Pancreas (tissue), 10 donors: ENCODE data around the gene TM9SF4. TPM values are rescaled to one million over a fixed set of nuclear protein-coding genes. Genes with fewer than 3 reads are reported as not detected.

Source experiments
- ATAC-seq, 4 donors: fragments of 200-7000 bp; cut with Tn5 transposase; one replicate each; pipeline versions ENCODE4 v1.8.0 to v1.9.1; 2020; ENCODE audit warnings: mild to moderate bottlenecking in 4 of 4, moderate library complexity in 4 of 4
- DNase-seq, 6 donors: peaks; one replicate each; pipeline ENCODE4 v3.0.0-alpha.2; 2020
- FAIRE-seq: peaks from 2 replicates; lab custom pipeline; 2012; peaks lifted over from hg19 to GRCh38; lab: Jason Lieb, UNC
- H3K27ac ChIP-seq, 4 donors: fragments of 200-600 bp; sonication (generic); 1 replicate in 3 of 4; 2 replicates in 1 of 4; pipeline versions ENCODE4 v1.5.0 to v1.8.0; 2020
- H3K27me3 ChIP-seq, 4 donors: fragments of 200-600 bp; one replicate each; pipeline ENCODE4 v1.8.0; 2021
- H3K36me3 ChIP-seq, 3 donors: fragments of 200-600 bp; sonication (generic) in 1 of 3; one replicate each; pipeline versions ENCODE4 v1.5.0 to v1.8.0; 2020 to 2021
- H3K4me1 ChIP-seq, 3 donors: fragments of 200-600 bp; one replicate each; pipeline ENCODE4 v1.8.0; 2021
- H3K4me3 ChIP-seq, 4 donors: fragments of 200-600 bp; sonication (generic) in 2 of 4; one replicate each; pipeline versions ENCODE4 v1.5.0 to v1.8.0; 2020 to 2021
- H3K9me3 ChIP-seq, 4 donors: fragments of 200-600 bp; one replicate each; pipeline ENCODE4 v1.8.0; 2021
- CTCF ChIP-seq, 4 donors: fragments of 200-600 bp; sonication (generic) in 3 of 4; IDR thresholded peaks; one replicate each; pipeline versions ENCODE4 v1.5.0 to v1.8.0; 2021; ENCODE audit warnings: antibody characterized with exemption in 4 of 4
- WGBS, 2 donors: extraction: QIAGEN DNeasy Blood & Tissue Kit; methylation state at CpG; one replicate each; pipeline ENCODE4 v1.1.7; 2013; 5-methylcytosine and 5-hydroxymethylcytosine counted together
- intact Hi-C, 3 donors: fragments of 100-400 bp; cut with DNase I; formaldehyde crosslinking; loops; one replicate each; pipeline versions ENCODE4 v1.11.1 to v1.14.2; 2022
- polyA plus RNA-seq, 2 donors: library from polyadenylated mRNA; stranded (reverse); fragments of 200-250 nt; gene quantifications; one replicate each; pipeline ENCODE4 v1.2.3, GENCODE V29; 2013
- total RNA-seq, 6 donors: library from RNA; stranded (reverse); fragmentation: NEBNext Ultra II Directional in 4 of 6; extraction: Animal tissue kit (Norgen Biotek cat#: 25700) in 4 of 6; gene quantifications; one replicate each; pipeline versions ENCODE4 v1.2.1 to v1.2.4, GENCODE V29; 2021 to 2023
- donor health status: healthy with polysubstance abuse.
- donor health status: DM: no; HTN: no; CAD: no; lungs with moderate emphysema.
- donor health status: DM: no; HTN: no; CAD: no.
- donor health status: control.
- donor health status: control.
- donor health status: Bipolar disorder and iron deficiency.
- donor health status: DM: yes; HTN: yes; CAD: no.
- donor health status: DM: no; HTN: no; CAD: no.
- donor health status: DM: no; HTN: no; CAD: no.
- donor health status: DM: yes; HTN: yes; CAD: no.

TM9SF4 gene
- total and polyA plus RNA-seq, 8 donors = 12.7 to 30.2 (median 20.9) TPM

- peaks cover 0 to 15% (median 4%) of the 10 kb centered on the region in 3 donors for H3K4me1 ChIP-seq
- DNase-seq = peak in 1 of 6 donors; percentile 32
- H3K9me3 ChIP-seq = no peaks in the 10 kb centered on the region
- TF ChIP-seq CTCF (IDR thresholded peaks at IDR 0.05) = no peak
- H3K4me3 ChIP-seq = no peak overlapping the region
- no peak for ATAC-seq
- H3K36me3 ChIP-seq = no peaks in the 10 kb centered on the region
- no peaks in the 10 kb centered on the region for H3K27me3 ChIP-seq
- no peak for FAIRE-seq
- H3K27ac ChIP-seq = no peak overlapping the region
- 97 to 98% methylated on average over 17 of the region's 17 CpGs for WGBS, 2 donors
- intact Hi-C loops = no loop called here
These were observed 79.0 kb downstream of the TM9SF4 start for GRCh38 chr20:32188376-32189122.

- DNase-seq = no peak
These were observed 79.6 kb downstream of the TM9SF4 start for GRCh38 chr20:32189123-32189410.

GRCh38 chr20:32189691-32190615 is 80.4 kb downstream of the TM9SF4 start:
- Histone ChIP-seq H3K9me3 (no peaks in the 10 kb centered on the region), H3K27me3 (no peaks in the 10 kb centered on the region), H3K27ac (peak overlapping the region; percentile 26 to 66 (median 50)), H3K4me1 (peaks cover 0 to 15% (median 4%) of the 10 kb centered on the region in 3 donors), H3K4me3 (peak overlapping the region; percentile 44 to 63 (median 56)), H3K36me3 (peaks cover 0 to 2% (median 0%) of the 10 kb centered on the region in 3 donors)
- no peak for FAIRE-seq
- intact Hi-C loops = no loop called here
- peak in 3 of 6 donors; percentile 38 to 77 (median 50) for DNase-seq
- peak; percentile 33 to 66 (median 62) for ATAC-seq
- TF ChIP-seq CTCF (IDR thresholded peaks at IDR 0.05) = no peak
- 7 to 10% methylated on average over 56 to 88 of the region's 88 CpGs for WGBS, 2 donors

More at GRCh38 chr20:32189123-32189410, 79.6 kb downstream of the TM9SF4 start:
- Histone ChIP-seq H3K36me3 (no peaks in the 10 kb centered on the region), H3K9me3 (no peaks in the 10 kb centered on the region), H3K4me3 (peak overlapping the region in 2 of 4 donors; percentile 55 to 57), H3K4me1 (peaks cover 0 to 15% (median 4%) of the 10 kb centered on the region in 3 donors), H3K27me3 (no peaks in the 10 kb centered on the region), H3K27ac (no peak overlapping the region)
- WGBS, 2 donors = 92 to 97% methylated on average over 9 of the region's 9 CpGs
- ATAC-seq (no peak), FAIRE-seq (no peak)
- intact Hi-C loops = no loop called here
- TF ChIP-seq CTCF (IDR thresholded peaks at IDR 0.05) = no peak

- 63 to 68% methylated on average over 14 of the region's 14 CpGs for WGBS, 2 donors
- intact Hi-C loops = no loop called here
- Histone ChIP-seq H3K27ac (peak overlapping the region in 3 of 4 donors; percentile 42 to 66 (median 59)), H3K36me3 (peaks cover 0 to 9% (median 0%) of the 10 kb centered on the region in 3 donors), H3K4me1 (peaks cover 0 to 15% (median 4%) of the 10 kb centered on the region in 3 donors), H3K27me3 (no peaks in the 10 kb centered on the region), H3K9me3 (no peaks in the 10 kb centered on the region), H3K4me3 (peak overlapping the region; percentile 44 to 63 (median 56))
- no peak for TF ChIP-seq CTCF (IDR thresholded peaks at IDR 0.05)
- ATAC-seq (peak in 1 of 4 donors; percentile 5), FAIRE-seq (no peak), DNase-seq (no peak)
These were observed 81.3 kb downstream of the TM9SF4 start for GRCh38 chr20:32190616-32191415.
